CD14-positive monocyte (primary cell): Measurements from ENCODE around the gene BHLHE41. TPM values are rescaled to one million over a fixed set of nuclear protein-coding genes. Genes with fewer than 3 reads are reported as not detected.

Experiments used
- DNase-seq, 3 donors: peaks; one replicate each; pipeline ENCODE4 v3.0.0-alpha.2; 2011 to 2022
- H2AFZ ChIP-seq: 2 replicates; pipeline ENCODE4 v1.6.0; 2012; ENCODE audit warnings: mild to moderate bottlenecking, low read depth, low read length, inconsistent platforms; ENCODE audit not compliant: insufficient read depth, poor library complexity, severe bottlenecking
- H3K27ac ChIP-seq, 2 donors: 1 replicate in 1 of 2; 2 replicates in 1 of 2; pipeline ENCODE4 v1.5.1; 2012 to 2013; ENCODE audit warnings: low read length in 2 of 2, control low read depth in 1 of 2, inconsistent platforms in 1 of 2, low read depth in 1 of 2, mild to moderate bottlenecking in 1 of 2
- H3K27me3 ChIP-seq, 2 donors: one replicate each; pipeline versions ENCODE4 v1.6.0 to v1.6.1; 2011 to 2013; ENCODE audit warnings: low read length in 2 of 2; ENCODE audit not compliant: control insufficient read depth in 2 of 2, insufficient read depth in 2 of 2
- H3K36me3 ChIP-seq, 2 donors: replicated peaks in 1 of 2; 1 replicate in 1 of 2; 2 replicates in 1 of 2; pipeline versions ENCODE4 v1.5.1 to v1.6.1; 2012 to 2013; ENCODE audit warnings: low read length in 2 of 2, control low read depth in 1 of 2, inconsistent platforms in 1 of 2, mild to moderate bottlenecking in 1 of 2; ENCODE audit not compliant: insufficient read depth in 2 of 2, control insufficient read depth in 1 of 2
- H3K4me1 ChIP-seq, 2 donors: 1 replicate in 1 of 2; 2 replicates in 1 of 2; pipeline versions ENCODE4 v1.5.1 to v1.6.1; 2012 to 2013; ENCODE audit warnings: low read length in 2 of 2, control low read depth in 1 of 2, inconsistent platforms in 1 of 2, mild to moderate bottlenecking in 1 of 2, moderate library complexity in 1 of 2; ENCODE audit not compliant: insufficient read depth in 2 of 2, control insufficient read depth in 1 of 2
- H3K4me2 ChIP-seq: replicated peaks from 2 replicates; pipeline ENCODE3; 2012; ENCODE audit warnings: low read length, moderate library complexity, mild to moderate bottlenecking; ENCODE audit not compliant: poor library complexity, severe bottlenecking; ENCODE audit errors: extremely low read depth
- H3K4me3 ChIP-seq, 3 experiments: fragments of 200-600 bp in 1 of 3; sonication (generic) in 1 of 3; replicated peaks in 1 of 3; 1 replicate in 2 of 3; 2 replicates in 1 of 3; pipeline ENCODE4 v1.5.1; 2011 to 2013; ENCODE audit warnings: low read length in 3 of 3, mild to moderate bottlenecking in 3 of 3, control low read depth in 2 of 3, low read depth in 2 of 3, inconsistent platforms in 1 of 3, moderate library complexity in 1 of 3
- H3K79me2 ChIP-seq: 2 replicates; pipeline ENCODE4 v1.6.0; 2012; ENCODE audit warnings: mild to moderate bottlenecking, control low read depth, inconsistent platforms, low read length, moderate library complexity; ENCODE audit not compliant: insufficient read depth
- H3K9ac ChIP-seq: 2 replicates; pipeline ENCODE4 v1.6.0; 2017; ENCODE audit warnings: low read length, mild to moderate bottlenecking; ENCODE audit not compliant: insufficient read depth, poor library complexity, severe bottlenecking
- H3K9me3 ChIP-seq, 2 donors: replicated peaks in 1 of 2; 1 replicate in 1 of 2; 2 replicates in 1 of 2; pipeline versions ENCODE4 v1.5.1 to v1.6.1; 2012 to 2013; ENCODE audit warnings: low read length in 2 of 2, control low read depth in 1 of 2; ENCODE audit not compliant: control insufficient read depth in 1 of 2, insufficient read depth in 1 of 2
- H4K20me1 ChIP-seq: 2 replicates; pipeline ENCODE4 v1.6.0; 2012; ENCODE audit warnings: mild to moderate bottlenecking, low read length, control low read depth, moderate library complexity; ENCODE audit not compliant: insufficient read depth
- H3K27ac Mint-ChIP-seq, 7 donors: one replicate each; pipeline ENCODE4 v1.8.0; 2020; ENCODE audit warnings: mild to moderate bottlenecking in 7 of 7, mixed read lengths in 7 of 7, moderate library complexity in 6 of 7, inconsistent platforms in 2 of 7
- H3K27me3 Mint-ChIP-seq, 3 donors: one replicate each; pipeline ENCODE4 v1.8.0; 2021 to 2022; ENCODE audit warnings: low read depth in 3 of 3, mild to moderate bottlenecking in 3 of 3, mixed read lengths in 3 of 3, moderate library complexity in 3 of 3, inconsistent platforms in 1 of 3
- H3K36me3 Mint-ChIP-seq, 2 donors: one replicate each; pipeline ENCODE4 v1.8.0; 2020; ENCODE audit warnings: mixed read lengths in 2 of 2, inconsistent platforms in 1 of 2, mild to moderate bottlenecking in 1 of 2
- H3K4me1 Mint-ChIP-seq: one replicate; pipeline ENCODE4 v1.8.0; 2020; ENCODE audit warnings: mild to moderate bottlenecking, mixed read lengths
- H3K4me3 Mint-ChIP-seq, 2 donors: one replicate each; pipeline ENCODE4 v1.8.0; 2020; ENCODE audit warnings: mild to moderate bottlenecking in 2 of 2, mixed read lengths in 2 of 2, moderate library complexity in 1 of 2
- H3K9me3 Mint-ChIP-seq, 7 donors: one replicate each; pipeline ENCODE4 v1.8.0; 2020 to 2022; ENCODE audit warnings: mixed read lengths in 7 of 7, mild to moderate bottlenecking in 6 of 7, moderate library complexity in 6 of 7, inconsistent platforms in 2 of 7
- CTCF ChIP-seq: fragments of 200-600 bp; IDR thresholded peaks from one replicate; pipeline ENCODE4 v1.8.0; 2022; ENCODE audit warnings: antibody characterized with exemption, mild to moderate bottlenecking
- WGBS: methylation state at CpG from one replicate; pipeline ENCODE4 v1.1.5; 2013; ENCODE audit warnings: missing lambda C conversion rate; ENCODE audit not compliant: insufficient coverage; 5-methylcytosine and 5-hydroxymethylcytosine counted together
- intact Hi-C, 2 donors: fragments of 100-400 bp; cut with micrococcal nuclease; formaldehyde crosslinking; loops; one replicate each; pipeline versions ENCODE4 v1.15.0 to v1.15.1; 2023
- polyA plus RNA-seq, 3 donors: library from polyadenylated mRNA; depleted of rRNA in 1 of 3; unstranded in 2 of 3; stranded (reverse) in 1 of 3; fragments of 300-500 nt in 2 of 3; fragments of >200 nt in 1 of 3; fragmentation: Illumina TruSeq in 2 of 3; gene quantifications; 1 replicate in 2 of 3; 2 replicates in 1 of 3; pipeline ENCODE4 v1.2.3, GENCODE V29; 2012 to 2021

BHLHE41 gene
- polyA plus RNA-seq, 3 donors = 0.03 TPM; not detected in 2

GRCh38 chr12:26120561-26121274 lies 4.1 kb downstream of the BHLHE41 start:
- H3K27me3 Mint-ChIP-seq = peaks cover 61 to 68% (median 64%) of the 10 kb centered on the region in 3 donors
- H3K4me1 Mint-ChIP-seq = peaks cover 33% of the 10 kb centered on the region
- no peak overlapping the region for H2AFZ ChIP-seq
- peaks cover 0 to 31% (median 17%) of the 10 kb centered on the region in 7 donors for H3K9me3 Mint-ChIP-seq
- H3K9ac ChIP-seq = no peak overlapping the region
- no peak overlapping the region for H3K27ac ChIP-seq
- peaks cover 4 to 21% of the 10 kb centered on the region in 2 donors for H3K36me3 Mint-ChIP-seq
- no peak for TF ChIP-seq CTCF
- DNase-seq = no peak
- H3K4me2 ChIP-seq = no peak overlapping the region
- no peak overlapping the region for H3K27ac Mint-ChIP-seq
- H3K9me3 ChIP-seq = peaks cover 0 to 15% of the 10 kb centered on the region in 2 donors
- H3K27me3 ChIP-seq = peaks cover 54 to 61% of the 10 kb centered on the region in 2 donors
- H3K4me3 ChIP-seq = no peak overlapping the region
- peaks cover 35% of the 10 kb centered on the region in 2 donors for H3K4me1 ChIP-seq
- H3K36me3 ChIP-seq = no peaks in the 10 kb centered on the region
- peak overlapping the region in 1 of 2 donors; percentile 85 for H3K4me3 Mint-ChIP-seq
- no peaks in the 10 kb centered on the region for H3K79me2 ChIP-seq
- no peaks in the 10 kb centered on the region for H4K20me1 ChIP-seq
- 100% methylated on average over 3 of the region's 4 CpGs for WGBS
- intact Hi-C loops = loop anchor here (10.0 kb wide), 2 partner anchors 154 to 354 kb away; no protein-coding TSS in a partner anchor

- Mint-ChIP-seq H3K4me3 (peak overlapping the region in 1 of 2 donors; percentile 69), H3K9me3 (peaks cover 0 to 21% (median 10%) of the 10 kb centered on the region in 7 donors), H3K27ac (no peak overlapping the region), H3K36me3 (peaks cover 4 to 13% of the 10 kb centered on the region in 2 donors), H3K4me1 (peaks cover 26% of the 10 kb centered on the region), H3K27me3 (peaks cover 50 to 59% (median 55%) of the 10 kb centered on the region in 3 donors)
- H3K9ac ChIP-seq = no peak overlapping the region
- H3K4me2 ChIP-seq = no peak overlapping the region
- no peaks in the 10 kb centered on the region for H3K79me2 ChIP-seq
- no peak overlapping the region for H2AFZ ChIP-seq
- H3K9me3 ChIP-seq = peaks cover 0 to 15% of the 10 kb centered on the region in 2 donors
- no peak overlapping the region for H3K27ac ChIP-seq
- H3K4me3 ChIP-seq = no peak overlapping the region
- no peak for TF ChIP-seq CTCF
- H3K27me3 ChIP-seq = peaks cover 43 to 58% of the 10 kb centered on the region in 2 donors
- peak in 2 of 3 donors; percentile 14 to 15 for DNase-seq
- H4K20me1 ChIP-seq = no peaks in the 10 kb centered on the region
- H3K4me1 ChIP-seq = peaks cover 26 to 27% of the 10 kb centered on the region in 2 donors
- H3K36me3 ChIP-seq = no peaks in the 10 kb centered on the region
- intact Hi-C loops = no loop called here
- WGBS = 20% methylated on average over 1 of the region's 2 CpGs
Measured at GRCh38 chr12:26119391-26119989, 5.3 kb downstream of the BHLHE41 start.
